Hematopoietic multipotent progenitor cell treated with erythropoietin and hydrocortisone succinate and interleukin-3 and kit ligand, for 4 days (in vitro differentiated cells): ENCODE measurements around the gene OR2AG2.
"Not testable (repeated sequence)": the region's sequence is repeated elsewhere in the genome, so short reads cannot be mapped to it uniquely, and the experiment has no call there.

Experiments used
- DNase-seq: peaks from one replicate; pipeline ENCODE4 v3.0.0-alpha.2; 2015

Gene OR2AG2

DNA sequence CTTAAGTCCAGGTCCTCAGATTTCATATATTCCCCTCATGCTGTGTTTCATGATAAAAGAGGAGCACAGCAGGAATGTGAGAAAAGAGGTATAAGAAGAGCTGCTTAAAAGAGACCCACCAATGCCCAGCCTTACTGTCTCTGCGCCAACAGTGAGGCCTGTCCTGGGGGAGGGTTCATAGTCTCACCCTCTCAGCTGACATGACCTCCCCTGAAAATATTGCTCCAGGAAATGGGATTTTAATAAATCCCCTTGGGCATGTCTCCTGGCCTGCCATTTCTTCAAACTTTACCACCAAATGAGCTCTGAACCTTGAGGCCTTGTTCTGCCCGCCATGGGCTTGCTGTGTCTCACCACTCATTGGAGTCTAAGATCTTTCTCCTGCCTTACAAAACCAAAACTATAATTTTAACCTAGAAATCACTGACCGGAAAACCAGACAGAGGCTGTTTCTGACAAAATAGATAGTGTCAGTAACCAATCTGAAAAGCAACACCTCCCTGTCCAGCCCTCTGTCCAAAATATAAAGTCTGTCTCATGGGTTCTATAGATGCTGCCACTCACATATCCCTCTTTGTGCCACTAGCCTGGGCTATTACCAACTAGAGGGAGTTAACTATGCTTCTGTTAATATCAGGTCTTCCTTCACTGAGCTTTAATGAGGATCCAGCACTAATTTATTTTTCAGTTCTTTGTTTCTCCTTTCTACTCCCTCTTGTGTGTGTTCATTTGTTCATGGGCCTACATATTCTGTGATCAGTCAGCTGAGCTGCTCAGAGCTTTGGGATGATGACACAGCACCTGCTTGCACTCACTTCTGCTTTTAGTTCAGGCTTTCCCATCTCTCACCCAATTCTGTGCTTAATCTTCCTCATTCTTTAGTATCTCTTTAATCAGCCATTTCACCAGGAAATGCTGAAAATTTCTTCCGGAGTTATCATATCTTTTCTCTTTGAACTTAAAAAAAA is at the start of gene OR2AG2:
OR2AG2 (minus strand) TSS at position 51 of the 968 bp plus-strand sequence. CDS start 3,019 bp downstream, outside the sequence.
- peak; percentile 83 for DNase-seq

- no peak for DNase-seq
These were observed 47.2 kb upstream of the OR2AG2 start for GRCh38 chr11:6818967-6819366.

DNA sequence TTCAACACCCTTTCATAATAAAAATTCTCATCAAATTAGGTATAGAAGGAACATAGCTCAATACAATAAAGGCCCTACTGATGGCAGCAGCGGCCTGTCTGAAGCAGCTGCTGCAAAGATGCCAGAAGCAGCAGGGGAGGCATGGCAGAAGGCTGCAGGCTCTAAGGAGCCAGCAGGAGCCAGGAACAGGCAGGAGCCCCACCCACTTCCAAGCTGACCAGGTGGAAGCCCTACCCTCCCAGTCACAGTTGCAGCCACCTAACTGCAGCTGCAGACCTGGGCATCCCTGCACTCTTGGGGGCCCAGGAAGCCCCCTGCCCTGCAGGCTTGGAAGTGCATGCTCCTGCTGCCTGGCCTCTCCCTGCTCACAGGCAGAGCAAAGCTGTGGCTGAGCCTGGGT is 45.9 kb upstream of the OR2AG2 start:
- no peak for DNase-seq

DNA sequence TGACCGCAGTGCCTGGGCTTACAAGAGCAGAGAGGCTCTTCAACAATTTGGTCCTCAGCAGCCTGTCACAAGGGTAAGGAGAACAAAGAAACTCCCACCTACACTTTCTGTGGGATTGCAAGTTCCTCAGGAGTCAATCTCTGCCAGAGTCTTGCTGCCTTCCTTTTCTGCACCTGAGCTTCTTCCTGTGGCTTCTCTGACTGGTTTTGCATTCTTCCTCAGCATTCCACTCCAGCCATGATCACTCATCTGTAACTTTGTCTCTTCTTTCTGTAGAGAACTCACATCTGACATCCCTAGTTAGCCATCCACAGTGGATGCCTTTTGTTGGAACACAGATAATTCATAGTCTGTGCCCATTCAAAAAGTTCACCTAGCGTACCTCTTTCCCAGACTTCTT is 41.9 kb upstream of the OR2AG2 start:
- no peak for DNase-seq

DNA sequence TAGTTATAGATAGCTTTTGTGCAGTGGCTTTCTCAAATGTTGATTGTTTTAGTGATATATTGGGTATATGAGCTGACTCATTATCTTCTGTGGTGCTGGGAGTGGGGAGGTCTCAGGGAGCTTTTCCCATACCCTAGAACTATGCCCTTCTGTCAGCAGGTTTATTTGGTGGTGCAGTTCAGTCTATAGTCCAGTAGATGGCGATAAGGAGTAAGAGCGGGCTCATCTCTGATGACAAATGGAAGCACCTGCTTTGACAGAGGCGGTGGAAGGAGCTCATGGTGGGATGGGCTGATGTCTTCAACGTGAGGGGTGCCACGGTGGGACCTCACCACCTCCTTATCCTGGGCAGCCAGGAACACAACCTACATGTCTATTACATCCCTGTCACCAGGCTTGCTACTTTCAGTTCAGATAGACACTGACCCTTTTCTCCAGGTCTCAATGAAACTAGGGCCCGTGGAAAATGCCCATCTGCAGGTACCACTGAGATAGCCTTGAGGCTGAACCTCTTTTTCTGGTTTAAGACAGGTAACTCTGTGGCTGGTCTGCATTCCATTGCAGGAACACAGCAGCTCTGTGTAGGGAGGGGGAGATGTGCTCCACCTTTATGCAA is 40.7 kb upstream of the OR2AG2 start:
- DNase-seq = peak; percentile 74

GRCh38 chr11:6801075-6801474 is 29.3 kb upstream of the OR2AG2 start:
- not testable (repeated sequence) for DNase-seq

DNA sequence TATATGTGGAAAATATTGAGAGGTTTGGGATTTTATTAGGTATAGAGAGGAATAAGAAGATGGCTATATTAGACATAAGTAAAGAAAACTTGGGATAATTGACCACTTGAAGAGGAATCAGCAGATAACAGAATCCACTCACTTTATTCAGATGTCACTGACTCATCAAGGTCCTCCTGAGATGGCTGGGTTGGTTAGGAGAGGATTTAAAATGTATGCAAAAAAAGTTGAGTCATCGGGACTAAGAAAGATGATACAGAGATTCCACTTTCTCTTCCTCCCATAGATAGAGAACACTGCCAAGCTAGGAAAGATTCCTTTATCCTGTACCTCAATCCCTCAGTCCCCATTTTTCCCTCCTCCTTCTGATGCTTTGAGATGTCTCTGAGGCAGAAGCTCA is 27.6 kb upstream of the OR2AG2 start, which contains the start of gene OR6A2:
OR6A2 (minus strand) TSS at position 288 of the 400 bp plus-strand sequence. CDS start 3,981 bp downstream, outside the sequence.
- no peak for DNase-seq

DNA sequence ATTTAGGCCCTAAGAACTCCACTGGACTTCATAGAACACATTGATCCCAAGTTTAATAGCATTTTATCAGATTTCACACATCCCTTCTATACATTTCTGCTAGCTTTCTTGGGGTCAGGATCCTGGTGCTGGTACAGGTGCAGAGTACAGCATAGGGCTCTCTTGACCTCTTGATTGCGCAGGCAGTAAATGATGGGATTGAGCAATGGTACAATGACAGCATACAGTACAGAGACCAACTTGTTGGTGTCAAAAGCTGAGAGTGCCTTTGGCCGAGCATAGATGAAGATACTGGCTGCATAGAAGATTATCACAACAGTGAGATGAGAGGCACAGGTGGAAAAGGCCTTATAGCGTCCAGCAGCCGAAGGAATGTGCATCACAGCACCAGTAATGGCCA is 22.9 kb upstream of the OR2AG2 start:
- no peak for DNase-seq

DNA sequence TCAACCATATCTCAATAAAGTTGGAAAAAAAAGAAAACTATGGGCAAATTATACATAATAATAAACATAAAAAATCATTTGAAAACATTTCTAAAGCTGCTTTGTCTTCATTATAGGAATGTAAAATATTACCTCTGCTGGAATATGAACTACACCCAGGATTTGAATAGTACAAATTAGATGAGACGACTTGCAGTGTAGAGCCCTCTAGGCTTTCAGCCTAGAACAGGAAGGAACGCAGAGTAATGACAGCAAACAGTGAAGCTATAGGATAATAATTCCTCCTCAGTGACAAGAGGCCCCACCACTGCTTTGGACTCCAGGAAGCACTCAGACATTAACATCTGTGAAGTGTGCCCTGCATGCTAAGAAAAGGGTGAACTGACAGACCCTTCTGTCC is 18.8 kb upstream of the OR2AG2 start:
- no peak for DNase-seq

DNA sequence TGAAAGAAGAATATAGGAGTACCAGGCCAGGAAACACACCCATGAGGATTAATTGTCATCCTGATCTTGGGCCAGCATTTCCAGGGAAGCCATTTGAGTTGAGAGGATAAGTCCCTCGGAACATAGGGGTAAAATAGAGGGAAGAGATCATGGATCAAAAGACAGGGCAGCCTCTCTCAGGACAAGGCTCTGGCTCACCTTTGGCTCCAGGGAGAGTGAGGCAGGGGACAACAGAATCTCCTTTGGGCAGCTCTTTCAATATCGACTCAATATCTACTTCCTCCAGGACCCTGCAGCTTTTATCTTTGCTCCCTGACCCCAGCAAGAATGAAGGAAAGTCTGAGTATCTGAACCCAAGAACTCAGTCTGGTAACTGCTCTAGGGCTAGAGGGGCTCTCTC is 10.9 kb upstream of the OR2AG2 start, which contains the start of gene OR2AG1:
OR2AG1 (plus strand) TSS at position 301 of the 400 bp plus-strand sequence. CDS start 2,018 bp downstream, outside the sequence.
- no peak for DNase-seq

DNA sequence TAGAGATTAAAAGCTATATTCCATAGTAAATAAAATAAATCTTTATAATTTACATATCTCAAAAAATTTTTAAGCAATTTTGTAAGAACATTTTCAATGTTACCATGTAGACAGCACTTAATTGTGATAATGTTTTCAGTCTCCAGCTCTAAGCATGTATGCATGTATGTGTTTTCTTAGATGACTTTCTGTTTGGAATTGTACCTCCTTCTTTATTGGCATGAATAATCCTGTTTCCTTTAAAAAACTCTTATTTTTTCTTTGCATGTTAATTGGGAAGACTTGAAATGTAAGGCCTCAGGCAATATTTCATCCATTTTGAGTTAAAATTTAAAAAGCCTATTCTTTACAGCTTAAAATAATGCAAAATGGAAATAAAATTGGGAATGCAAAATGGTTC is 9.1 kb upstream of the OR2AG2 start:
- DNase-seq = no peak

DNA sequence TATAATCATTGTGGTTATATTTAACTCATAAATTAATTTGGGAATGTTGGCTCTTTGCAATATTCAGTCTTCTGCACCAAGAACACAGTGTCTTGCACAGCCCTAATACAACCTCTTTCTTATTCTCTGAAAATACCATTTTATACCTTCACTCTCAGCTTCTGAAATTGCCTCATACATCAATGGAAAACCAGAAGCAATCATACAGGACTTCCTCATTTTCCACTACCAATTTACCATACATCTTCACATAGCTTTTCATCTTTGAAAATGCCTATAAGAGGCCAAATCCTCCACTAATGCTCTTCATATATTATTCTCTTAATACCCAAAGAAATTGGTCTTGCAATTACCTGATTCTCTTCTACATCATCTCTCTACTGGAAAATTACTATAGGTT is 6.7 kb upstream of the OR2AG2 start:
- peak; percentile 22 for DNase-seq

GRCh38 chr11:6757373-6757967 is 14.3 kb downstream of the OR2AG2 start:
- DNase-seq = peak; percentile 81

GRCh38 chr11:6755953-6756347 is 15.8 kb downstream of the OR2AG2 start:
- no peak for DNase-seq

DNA sequence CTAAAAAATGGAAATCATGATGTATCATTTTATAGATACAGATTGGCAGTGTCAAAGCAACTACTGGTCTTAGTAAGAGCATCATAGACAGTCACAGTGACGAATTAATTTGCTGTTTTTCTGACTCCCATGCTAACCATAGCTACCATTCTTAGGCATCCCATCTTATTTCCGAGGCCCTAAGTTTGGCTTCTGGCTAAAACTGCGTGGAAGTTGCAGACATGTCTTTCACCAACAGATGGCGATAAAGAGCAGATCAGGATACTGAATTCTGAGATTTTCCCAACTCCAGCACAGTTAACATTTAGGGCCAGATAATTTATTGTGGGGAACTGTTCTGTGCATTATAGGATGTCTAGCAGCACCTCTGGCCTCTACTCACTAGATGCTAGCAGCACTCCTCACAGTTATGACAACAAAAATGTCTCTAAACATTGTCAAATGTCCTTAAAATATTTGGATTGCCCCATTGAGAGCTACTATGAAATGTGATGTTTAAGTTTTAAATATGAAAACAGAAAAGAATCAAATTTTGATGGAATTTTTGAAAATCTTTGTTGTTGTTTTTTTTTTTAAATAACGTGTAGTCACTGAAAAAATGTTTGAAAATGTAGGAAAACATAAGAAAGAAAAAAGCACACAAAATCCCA is 16.3 kb downstream of the OR2AG2 start:
- DNase-seq = peak; percentile 53

GRCh38 chr11:6747097-6747668 is 24.6 kb downstream of the OR2AG2 start:
- peak; percentile 65 for DNase-seq

GRCh38 chr11:6746626-6747025 is 25.1 kb downstream of the OR2AG2 start:
- DNase-seq = no peak

- DNase-seq = peak; percentile 42
These were observed 25.6 kb downstream of the OR2AG2 start for GRCh38 chr11:6746086-6746618.

DNA sequence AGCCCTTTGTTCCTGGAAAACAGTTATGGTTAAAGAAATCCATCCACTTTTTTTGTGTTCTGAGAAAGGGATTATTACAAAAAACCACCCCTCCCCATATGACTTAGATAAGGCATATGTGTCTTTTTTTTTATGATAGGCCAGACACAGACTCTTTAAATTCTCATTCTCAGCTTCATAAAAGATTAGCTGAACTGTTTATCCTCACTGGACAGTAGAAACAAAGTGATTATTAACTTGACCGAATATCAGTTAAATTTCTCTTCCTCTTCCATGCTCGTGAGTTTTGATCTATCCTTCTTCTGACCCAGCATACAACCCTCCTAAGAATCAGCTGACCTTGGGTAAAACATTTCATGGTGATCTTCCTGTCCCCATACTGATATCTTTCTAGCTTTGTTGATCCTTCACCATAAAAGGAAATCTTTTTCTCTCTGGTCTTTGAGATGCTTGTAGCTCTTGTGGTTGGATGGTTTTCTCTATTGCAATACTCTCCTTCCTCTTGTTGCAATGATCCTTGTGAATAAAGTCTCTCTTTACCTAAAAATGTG is 26.2 kb downstream of the OR2AG2 start:
- peak; percentile 60 for DNase-seq

GRCh38 chr11:6745018-6745417 is 26.8 kb downstream of the OR2AG2 start:
- no peak for DNase-seq

GRCh38 chr11:6742260-6742659 is 29.5 kb downstream of the OR2AG2 start:
- no peak for DNase-seq

- no peak for DNase-seq
These were observed 33.2 kb downstream of the OR2AG2 start for GRCh38 chr11:6738590-6738989.
